ENCODE measurements around the gene AP2A1. TPM values are rescaled to one million over a fixed set of nuclear protein-coding genes. Genes with fewer than 3 reads are reported as not detected.

AP2A1 gene
- polyA plus RNA-seq, 1 donor from 2014 or later: 40.8 TPM

DNA sequence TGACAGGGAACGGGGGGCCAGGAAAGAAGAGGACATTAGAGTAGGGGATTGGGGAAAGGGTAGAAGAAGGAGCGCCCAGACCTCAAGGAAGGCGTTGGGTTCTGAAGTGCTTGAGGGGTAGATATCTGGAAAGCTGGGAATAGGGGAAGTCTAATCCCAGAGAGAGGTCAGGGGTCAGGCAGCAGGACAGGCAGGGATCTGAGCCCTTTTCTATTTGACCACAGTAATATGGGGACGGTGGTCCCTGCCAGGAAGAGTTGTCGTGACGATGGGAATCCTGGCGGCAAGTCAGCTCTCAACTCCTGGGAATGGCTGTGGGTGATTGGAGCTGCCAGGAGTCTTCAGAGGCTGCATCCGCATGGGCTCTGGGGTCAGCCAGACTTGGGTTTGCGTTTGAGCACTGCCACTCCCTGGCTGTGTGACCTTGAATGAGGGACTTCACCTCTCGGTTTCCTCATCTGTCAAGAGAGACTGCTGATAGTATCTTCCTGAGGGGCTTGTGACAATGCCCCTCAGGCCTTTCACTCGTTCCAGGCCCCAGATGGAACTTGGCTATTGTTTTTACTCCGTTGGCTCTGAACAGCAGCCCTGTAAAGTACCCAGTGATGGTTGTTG is 1.3 kb downstream of the AP2A1 start:
- Histone ChIP-seq H3K9ac (ENCODE audit: low read length) (peak overlapping the region; percentile 95), H3K36me3 (ENCODE audit: insufficient read depth, low read length) (no peaks in the 10 kb centered on the region), H3K4me3 (ENCODE audit: low read length) (peak overlapping the region; percentile 92), H2AFZ (ENCODE audit: low read depth, low read length) (no peak overlapping the region), H3K27ac (ENCODE audit: low read length) (peak overlapping the region; percentile 86), H3K9me3 (ENCODE audit: low read length) (no peaks in the 10 kb centered on the region), H4K20me1 (ENCODE audit: insufficient read depth) (no peaks in the 10 kb centered on the region), H3K9me2 (ENCODE audit: insufficient read depth, low read length) (no peaks in the 10 kb centered on the region), H3K79me2 (replicated peaks; ENCODE audit: insufficient read depth, low read length) (peaks cover 21% of the 10 kb centered on the region), H3F3A (ENCODE audit: insufficient read depth, low read length, poor library complexity, severe bottlenecking) (no peaks in the 10 kb centered on the region), H3K4me2 (ENCODE audit: low read length) (peak overlapping the region; percentile 97), H3K27me3 (ENCODE audit: insufficient read depth, low read depth, low read length) (no peaks in the 10 kb centered on the region)
- TF ChIP-seq EZH2 (IDR thresholded peaks at IDR 0.05; ENCODE audit: borderline replicate concordance, insufficient read depth, low read length, poor library complexity, severe bottlenecking) (no peak), EP300 (conservative IDR thresholded peaks at IDR 0.05; ENCODE audit: poor library complexity, severe bottlenecking) (no peak), TAF1 (IDR thresholded peaks at IDR 0.05; ENCODE audit: low read depth) (no peak), MXI1 (conservative IDR thresholded peaks at IDR 0.05; ENCODE audit: poor library complexity, severe bottlenecking) (no peak)
- TF ChIP-seq, protein P1, sequence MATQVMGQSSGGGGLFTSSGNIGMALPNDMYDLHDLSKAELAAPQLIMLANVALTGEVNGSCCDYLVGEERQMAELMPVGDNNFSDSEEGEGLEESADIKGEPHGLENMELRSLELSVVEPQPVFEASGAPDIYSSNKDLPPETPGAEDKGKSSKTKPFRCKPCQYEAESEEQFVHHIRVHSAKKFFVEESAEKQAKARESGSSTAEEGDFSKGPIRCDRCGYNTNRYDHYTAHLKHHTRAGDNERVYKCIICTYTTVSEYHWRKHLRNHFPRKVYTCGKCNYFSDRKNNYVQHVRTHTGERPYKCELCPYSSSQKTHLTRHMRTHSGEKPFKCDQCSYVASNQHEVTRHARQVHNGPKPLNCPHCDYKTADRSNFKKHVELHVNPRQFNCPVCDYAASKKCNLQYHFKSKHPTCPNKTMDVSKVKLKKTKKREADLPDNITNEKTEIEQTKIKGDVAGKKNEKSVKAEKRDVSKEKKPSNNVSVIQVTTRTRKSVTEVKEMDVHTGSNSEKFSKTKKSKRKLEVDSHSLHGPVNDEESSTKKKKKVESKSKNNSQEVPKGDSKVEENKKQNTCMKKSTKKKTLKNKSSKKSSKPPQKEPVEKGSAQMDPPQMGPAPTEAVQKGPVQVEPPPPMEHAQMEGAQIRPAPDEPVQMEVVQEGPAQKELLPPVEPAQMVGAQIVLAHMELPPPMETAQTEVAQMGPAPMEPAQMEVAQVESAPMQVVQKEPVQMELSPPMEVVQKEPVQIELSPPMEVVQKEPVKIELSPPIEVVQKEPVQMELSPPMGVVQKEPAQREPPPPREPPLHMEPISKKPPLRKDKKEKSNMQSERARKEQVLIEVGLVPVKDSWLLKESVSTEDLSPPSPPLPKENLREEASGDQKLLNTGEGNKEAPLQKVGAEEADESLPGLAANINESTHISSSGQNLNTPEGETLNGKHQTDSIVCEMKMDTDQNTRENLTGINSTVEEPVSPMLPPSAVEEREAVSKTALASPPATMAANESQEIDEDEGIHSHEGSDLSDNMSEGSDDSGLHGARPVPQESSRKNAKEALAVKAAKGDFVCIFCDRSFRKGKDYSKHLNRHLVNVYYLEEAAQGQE (IDR thresholded peaks at IDR 0.05; ENCODE audit: borderline replicate concordance): no peak

DNA sequence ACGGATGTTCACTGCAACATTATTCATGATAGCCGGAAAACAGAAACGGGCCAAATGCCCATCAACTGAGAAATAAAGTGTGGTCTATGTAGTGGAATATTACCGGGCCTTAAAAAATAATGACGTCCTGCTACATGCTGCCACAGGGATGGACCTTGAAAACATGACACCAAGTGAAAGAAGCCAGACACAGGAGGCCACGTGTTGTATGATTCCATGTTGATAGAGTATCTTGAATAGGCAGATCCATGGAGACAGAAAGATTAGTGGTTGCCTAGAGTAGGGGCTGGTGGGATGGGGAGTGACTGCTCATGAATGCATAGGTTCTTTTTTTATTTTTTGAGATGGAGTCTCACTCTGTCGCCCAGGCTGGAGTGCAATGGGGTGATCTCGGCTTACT is 3.7 kb downstream of the AP2A1 start:
- Histone ChIP-seq H3K4me2 (ENCODE audit: low read length) (no peak overlapping the region), H3K9me3 (ENCODE audit: low read length) (no peaks in the 10 kb centered on the region), H3K79me2 (replicated peaks; ENCODE audit: insufficient read depth, low read length) (peaks cover 21% of the 10 kb centered on the region), H3K27ac (ENCODE audit: low read length) (no peak overlapping the region), H3K36me3 (ENCODE audit: insufficient read depth, low read length) (no peaks in the 10 kb centered on the region), H3K9me2 (ENCODE audit: insufficient read depth, low read length) (no peaks in the 10 kb centered on the region), H3K4me3 (ENCODE audit: low read length) (no peak overlapping the region), H3K9ac (ENCODE audit: low read length) (no peak overlapping the region), H4K20me1 (ENCODE audit: insufficient read depth) (no peaks in the 10 kb centered on the region), H3K27me3 (ENCODE audit: insufficient read depth, low read depth, low read length) (no peaks in the 10 kb centered on the region), H2AFZ (ENCODE audit: low read depth, low read length) (no peak overlapping the region), H3F3A (ENCODE audit: insufficient read depth, low read length, poor library complexity, severe bottlenecking) (no peaks in the 10 kb centered on the region)
- TF ChIP-seq, protein P2, sequence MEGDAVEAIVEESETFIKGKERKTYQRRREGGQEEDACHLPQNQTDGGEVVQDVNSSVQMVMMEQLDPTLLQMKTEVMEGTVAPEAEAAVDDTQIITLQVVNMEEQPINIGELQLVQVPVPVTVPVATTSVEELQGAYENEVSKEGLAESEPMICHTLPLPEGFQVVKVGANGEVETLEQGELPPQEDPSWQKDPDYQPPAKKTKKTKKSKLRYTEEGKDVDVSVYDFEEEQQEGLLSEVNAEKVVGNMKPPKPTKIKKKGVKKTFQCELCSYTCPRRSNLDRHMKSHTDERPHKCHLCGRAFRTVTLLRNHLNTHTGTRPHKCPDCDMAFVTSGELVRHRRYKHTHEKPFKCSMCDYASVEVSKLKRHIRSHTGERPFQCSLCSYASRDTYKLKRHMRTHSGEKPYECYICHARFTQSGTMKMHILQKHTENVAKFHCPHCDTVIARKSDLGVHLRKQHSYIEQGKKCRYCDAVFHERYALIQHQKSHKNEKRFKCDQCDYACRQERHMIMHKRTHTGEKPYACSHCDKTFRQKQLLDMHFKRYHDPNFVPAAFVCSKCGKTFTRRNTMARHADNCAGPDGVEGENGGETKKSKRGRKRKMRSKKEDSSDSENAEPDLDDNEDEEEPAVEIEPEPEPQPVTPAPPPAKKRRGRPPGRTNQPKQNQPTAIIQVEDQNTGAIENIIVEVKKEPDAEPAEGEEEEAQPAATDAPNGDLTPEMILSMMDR (IDR thresholded peaks at IDR 0.05; ENCODE audit: poor library complexity, severe bottlenecking): no peak
- TF ChIP-seq POLR2AphosphoS5 (IDR thresholded peaks at IDR 0.05) (no peak), EZH2 (IDR thresholded peaks at IDR 0.05; ENCODE audit: borderline replicate concordance, insufficient read depth, low read length, poor library complexity, severe bottlenecking) (no peak), TAF1 (IDR thresholded peaks at IDR 0.05; ENCODE audit: low read depth) (no peak), SMC3 (conservative IDR thresholded peaks at IDR 0.05; ENCODE audit: poor library complexity) (no peak), EP300 (conservative IDR thresholded peaks at IDR 0.05; ENCODE audit: poor library complexity, severe bottlenecking) (no peak), RAD21 (conservative IDR thresholded peaks at IDR 0.05) (no peak), MXI1 (conservative IDR thresholded peaks at IDR 0.05; ENCODE audit: poor library complexity, severe bottlenecking) (no peak)
- TF ChIP-seq, protein P1 (IDR thresholded peaks at IDR 0.05; ENCODE audit: borderline replicate concordance): no peak

Measured in neural cell (in vitro differentiated cells).